Thoracic aorta (tissue), 2 donors: ENCODE results near the gene TNFRSF8. TPM values are rescaled to one million over a fixed set of nuclear protein-coding genes. Genes with fewer than 3 reads are reported as not detected.

Experiments
- ATAC-seq: fragments of 150-250 bp; one replicate; pipeline ENCODE4 v1.8.0; 2017; ENCODE audit warnings: low read depth; ENCODE audit not compliant: insufficient number of reproducible peaks, low FRiP score
- DNase-seq: peaks from one replicate; pipeline ENCODE4 v3.0.0-alpha.2; 2020; ENCODE audit warnings: low spot score
- H3K27ac ChIP-seq, 2 donors: fragments of 200-600 bp; sonication (generic); 1 replicate in 1 of 2; 2 replicates in 1 of 2; pipeline ENCODE4 v1.5.1; 2016; ENCODE audit warnings: mild to moderate bottlenecking in 2 of 2, moderate library complexity in 2 of 2
- H3K27me3 ChIP-seq: fragments of 200-600 bp; sonication (generic); replicated peaks from 2 replicates; pipeline ENCODE4 v1.6.0; 2016; ENCODE audit warnings: mild to moderate bottlenecking; ENCODE audit not compliant: insufficient read depth
- H3K36me3 ChIP-seq: fragments of 200-600 bp; sonication (generic); one replicate; pipeline ENCODE4 v1.5.1; 2016
- H3K4me1 ChIP-seq, 2 donors: fragments of 200-600 bp; sonication (generic); 1 replicate in 1 of 2; 2 replicates in 1 of 2; pipeline versions ENCODE4 v1.5.1 to v1.6.0; 2016; ENCODE audit warnings: low read depth in 2 of 2, mild to moderate bottlenecking in 1 of 2; ENCODE audit not compliant: control insufficient read depth in 1 of 2
- H3K4me3 ChIP-seq: fragments of 200-600 bp; sonication (generic); 2 replicates; pipeline ENCODE4 v1.5.1; 2016; ENCODE audit warnings: mild to moderate bottlenecking
- H3K9me3 ChIP-seq: fragments of 200-600 bp; sonication (generic); 2 replicates; pipeline ENCODE4 v1.5.1; 2016
- CTCF ChIP-seq: fragments of 200-600 bp; sonication (generic); IDR thresholded peaks from one replicate; pipeline ENCODE4 v1.5.1; 2019; ENCODE audit warnings: antibody characterized with exemption
- total RNA-seq, 2 donors: library from RNA; depleted of rRNA; stranded (reverse); fragments of >200 nt; gene quantifications; one replicate each; pipeline versions ENCODE4 v1.1.0 to v1.2.3, GENCODE V29; 2016

The TNFRSF8 gene
- under 1 TPM; 0.49 to 0.54 TPM for total RNA-seq

DNA sequence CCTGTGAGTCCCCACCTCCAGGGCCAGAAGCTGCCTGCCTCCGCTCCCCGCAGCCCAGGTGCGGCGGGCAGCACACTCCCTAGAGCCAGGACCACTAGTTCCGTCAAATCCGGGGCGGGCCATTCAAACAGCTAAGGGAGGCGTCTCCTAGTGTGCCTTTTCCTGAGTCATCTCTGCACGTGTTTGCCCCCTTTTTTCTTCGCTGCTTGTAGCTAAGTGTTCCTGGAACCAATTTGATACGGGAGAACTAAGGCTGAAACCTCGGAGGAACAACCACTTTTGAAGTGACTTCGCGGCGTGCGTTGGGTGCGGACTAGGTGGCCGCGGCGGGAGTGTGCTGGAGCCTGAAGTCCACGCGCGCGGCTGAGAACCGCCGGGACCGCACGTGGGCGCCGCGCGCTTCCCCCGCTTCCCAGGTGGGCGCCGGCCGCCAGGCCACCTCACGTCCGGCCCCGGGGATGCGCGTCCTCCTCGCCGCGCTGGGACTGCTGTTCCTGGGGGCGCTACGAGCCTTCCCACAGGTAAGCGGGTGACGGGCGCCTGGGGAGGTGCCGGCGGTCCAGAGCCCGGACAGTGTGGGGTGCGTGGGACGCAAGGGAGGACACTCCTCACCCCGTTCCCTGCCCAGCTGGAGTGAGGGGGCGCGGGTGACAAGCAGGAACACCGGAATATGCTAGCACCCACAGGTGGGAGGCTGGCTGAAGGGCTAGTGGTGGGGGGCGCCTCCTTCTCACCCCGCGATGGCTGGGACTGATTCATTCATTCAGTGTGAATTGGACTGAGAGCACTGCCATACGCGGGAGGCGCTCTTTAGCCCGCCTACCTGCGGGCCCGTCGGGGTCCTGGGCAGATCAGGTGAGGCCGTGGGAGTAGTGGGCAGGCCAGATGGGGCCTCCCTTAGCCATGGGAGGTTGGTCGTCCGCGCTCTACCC is at the start of gene TNFRSF8:
TNFRSF8 (plus strand) TSS at position 163 of the 932 bp plus-strand sequence; CDS start at position 459, 296 bp downstream.
- no peak within 1 kb of the TSS for H3K27ac ChIP-seq
- peaks cover 0 to 7% of the 10 kb centered on the region in 2 donors for H3K4me1 ChIP-seq
- peaks cover 6% of the 10 kb centered on the region for H3K27me3 ChIP-seq
- ATAC-seq: no peak
- no peak for DNase-seq
- TF ChIP-seq CTCF: no peak
- H3K36me3 ChIP-seq: no peaks in the 10 kb centered on the region
- H3K9me3 ChIP-seq: no peaks in the 10 kb centered on the region
- peak within 1 kb of the TSS; percentile 20 for H3K4me3 ChIP-seq

DNA sequence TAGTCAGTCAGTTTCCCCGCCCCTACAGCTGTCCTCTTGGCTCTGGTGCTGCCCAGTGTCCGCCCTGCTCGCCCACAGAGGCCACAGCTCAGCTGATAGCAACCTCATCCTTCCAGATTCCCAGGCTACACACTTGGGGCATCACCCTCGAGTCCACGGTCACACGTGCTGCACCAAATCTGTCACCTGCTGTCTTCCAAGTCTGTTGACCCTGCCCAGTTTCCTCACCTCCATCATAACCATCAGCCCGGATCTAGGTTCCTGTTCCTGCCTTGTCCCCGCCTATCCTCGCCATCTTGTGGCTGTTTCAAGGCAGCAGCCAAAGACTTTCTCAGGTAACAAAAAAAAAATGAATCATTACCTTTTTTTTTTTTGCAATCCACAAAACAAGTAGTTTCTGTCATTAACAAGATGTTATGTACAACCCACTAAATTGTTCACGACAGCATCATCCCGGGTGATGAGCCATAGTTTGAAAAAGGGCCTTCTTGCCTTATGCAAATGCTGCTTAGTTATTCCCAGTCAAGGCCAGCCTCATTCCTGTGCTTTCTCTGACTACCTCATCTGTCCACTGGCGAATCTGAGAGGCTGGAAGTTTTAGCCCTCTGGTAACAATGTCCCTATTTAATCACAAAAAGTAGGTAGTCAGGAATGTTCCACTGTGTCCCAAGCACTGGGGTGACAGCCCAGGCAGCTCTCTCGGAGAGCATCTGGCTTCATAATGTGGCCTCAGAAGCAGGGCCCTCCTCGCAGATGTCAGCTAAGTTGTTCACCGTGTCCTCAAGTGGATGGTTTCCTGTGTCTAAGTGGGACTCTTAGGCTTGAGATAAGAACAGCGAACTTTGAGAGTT is 48.7 kb upstream of the TNFRSF8 start:
- no peak for DNase-seq
- Histone ChIP-seq H3K27ac (no peak overlapping the region), H3K36me3 (peaks cover 27% of the 10 kb centered on the region), H3K4me3 (no peak overlapping the region), H3K27me3 (no peaks in the 10 kb centered on the region), H3K9me3 (no peaks in the 10 kb centered on the region), H3K4me1 (no peaks in the 10 kb centered on the region)
- no peak for TF ChIP-seq CTCF
- ATAC-seq: no peak

DNA sequence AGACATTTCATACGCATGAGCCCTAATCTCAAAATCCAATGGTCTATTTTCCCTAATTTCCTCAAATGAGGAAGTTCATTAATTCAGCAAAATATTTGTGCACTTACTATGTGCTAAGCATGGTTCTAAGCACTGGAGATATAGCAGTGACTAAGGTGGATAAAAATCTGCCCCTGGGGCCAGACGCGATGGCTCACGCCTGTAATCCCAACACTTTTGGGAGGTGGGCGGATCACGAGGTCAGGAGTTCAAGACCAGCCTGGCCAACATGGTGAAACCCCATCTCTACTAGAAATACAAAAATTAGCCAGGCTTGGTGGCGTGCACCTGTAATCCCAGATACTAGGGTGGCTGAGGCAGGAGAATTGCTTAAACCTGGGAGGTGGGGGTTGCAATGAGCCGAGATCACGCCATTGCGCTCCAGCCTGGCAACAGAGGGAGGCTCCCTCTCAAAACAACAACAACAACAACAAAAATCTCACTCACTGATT is 48.1 kb upstream of the TNFRSF8 start:
- H3K36me3 ChIP-seq: peaks cover 20% of the 10 kb centered on the region
- no peaks in the 10 kb centered on the region for H3K27me3 ChIP-seq
- ATAC-seq (no peak), DNase-seq (no peak)
- no peak overlapping the region for H3K27ac ChIP-seq
- no peak for TF ChIP-seq CTCF
- no peak overlapping the region for H3K4me3 ChIP-seq
- H3K4me1 ChIP-seq: peaks cover 2 to 5% of the 10 kb centered on the region in 2 donors
- H3K9me3 ChIP-seq: no peaks in the 10 kb centered on the region

DNA sequence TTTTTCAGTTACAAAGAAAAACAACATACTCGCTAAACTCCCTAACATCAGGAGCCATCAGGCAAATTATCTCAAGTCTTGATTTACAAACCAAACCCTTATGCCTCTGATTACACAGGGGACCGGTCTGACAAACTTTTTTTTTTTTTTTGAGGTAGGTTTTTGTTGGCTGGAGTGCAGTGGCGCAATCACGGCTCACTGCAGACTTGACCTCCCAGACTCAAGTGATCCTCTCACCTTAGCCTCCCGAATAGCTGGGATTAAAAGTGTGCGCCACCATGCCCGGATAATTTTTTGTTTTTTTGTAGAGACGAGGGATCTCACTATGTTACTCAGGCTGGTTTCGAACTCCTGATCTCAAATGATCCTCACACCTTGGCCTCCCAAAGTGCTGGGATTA is 47.6 kb upstream of the TNFRSF8 start:
- peaks cover 16% of the 10 kb centered on the region for H3K36me3 ChIP-seq
- no peak for ATAC-seq
- H3K4me1 ChIP-seq: peaks cover 6 to 10% of the 10 kb centered on the region in 2 donors
- no peaks in the 10 kb centered on the region for H3K9me3 ChIP-seq
- H3K4me3 ChIP-seq: no peak overlapping the region
- H3K27ac ChIP-seq: no peak overlapping the region
- TF ChIP-seq CTCF: no peak
- DNase-seq: no peak
- H3K27me3 ChIP-seq: no peaks in the 10 kb centered on the region

DNA sequence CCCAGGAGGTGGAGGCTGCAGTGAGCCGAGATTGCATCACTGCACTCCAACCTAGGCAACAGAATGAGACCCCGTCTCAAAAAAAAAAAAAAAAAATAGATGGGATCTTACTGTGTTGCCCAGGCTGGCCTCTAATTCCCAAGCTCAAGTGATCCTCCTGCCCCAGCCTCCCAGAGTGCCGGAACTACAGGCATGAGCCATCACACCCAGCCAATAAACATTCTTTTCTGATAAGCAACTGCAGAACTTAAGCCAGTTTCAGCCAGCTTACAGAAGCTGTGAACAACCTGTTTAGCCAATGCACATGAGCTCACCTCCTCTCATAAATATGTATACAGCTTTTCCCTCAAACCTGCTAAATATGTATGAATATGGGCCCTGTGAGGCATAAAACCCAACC is 46.9 kb upstream of the TNFRSF8 start:
- H3K4me3 ChIP-seq: no peak overlapping the region
- ATAC-seq (no peak), DNase-seq (no peak)
- H3K9me3 ChIP-seq: no peaks in the 10 kb centered on the region
- H3K27me3 ChIP-seq: no peaks in the 10 kb centered on the region
- H3K27ac ChIP-seq: no peak overlapping the region
- TF ChIP-seq CTCF: no peak
- peaks cover 9% of the 10 kb centered on the region for H3K36me3 ChIP-seq
- H3K4me1 ChIP-seq: peaks cover 8 to 14% of the 10 kb centered on the region in 2 donors
